Stimulated activated CD8-positive, alpha-beta memory T cell treated with anti-CD3 and anti-CD28 coated beads, Interleukin-4, amount 100 ng/mL, for 24 hours (primary cell): Measurements from ENCODE around the gene KRTAP19-1.
"Not testable (repeated sequence)": the region's sequence is repeated elsewhere in the genome, so short reads cannot be mapped to it uniquely, and the experiment has no call there.

Source experiments
- DNase-seq: peaks from one replicate; pipeline ENCODE4 v3.0.0-alpha.2; 2020; ENCODE audit warnings: low read depth

Gene KRTAP19-1

DNA sequence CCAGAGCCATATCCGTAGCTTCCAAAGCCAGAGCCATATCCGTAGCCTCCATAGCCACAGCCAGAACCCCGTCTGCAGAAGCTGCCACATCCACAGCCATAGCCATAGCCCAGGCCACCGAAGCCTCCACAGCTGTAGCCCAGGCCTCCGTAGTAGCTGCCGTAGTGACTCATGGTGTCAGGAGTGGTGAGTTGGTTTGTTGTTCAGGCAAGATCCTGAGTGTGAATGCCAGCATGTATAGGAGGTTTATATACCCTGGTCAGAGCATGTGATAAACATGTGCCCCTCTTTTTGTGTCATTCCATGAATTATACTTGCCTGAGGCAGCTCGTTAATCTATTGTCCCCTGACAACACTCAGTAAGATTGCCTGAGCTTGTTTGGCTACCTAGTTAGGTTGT is at the start of gene KRTAP19-1:
TSS of gene KRTAP19-1 (minus strand) at position 223 of the 400 bp plus-strand sequence. CDS start at position 173, 50 bp downstream.
- DNase-seq, result no peak

DNA sequence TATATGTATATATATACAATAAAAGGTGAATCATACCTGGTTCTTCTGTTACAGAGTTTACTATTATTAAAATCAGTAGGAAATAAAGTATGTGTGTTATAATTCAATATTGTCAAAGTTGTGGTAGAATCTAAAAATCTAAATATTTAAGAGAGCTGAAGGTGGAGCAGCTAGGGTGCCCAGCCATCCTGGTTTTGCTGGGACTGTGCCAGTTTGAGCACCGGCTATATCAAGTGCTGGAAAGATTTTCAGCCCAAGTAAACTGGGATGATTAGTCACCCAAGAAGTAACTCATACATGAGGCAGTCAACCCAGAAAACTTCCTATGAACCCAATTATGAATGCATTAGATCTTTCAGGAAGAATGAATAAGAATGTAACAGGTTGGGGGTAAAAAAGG is 38.7 kb upstream of the KRTAP19-1 start:
- DNase-seq, result no peak

DNA sequence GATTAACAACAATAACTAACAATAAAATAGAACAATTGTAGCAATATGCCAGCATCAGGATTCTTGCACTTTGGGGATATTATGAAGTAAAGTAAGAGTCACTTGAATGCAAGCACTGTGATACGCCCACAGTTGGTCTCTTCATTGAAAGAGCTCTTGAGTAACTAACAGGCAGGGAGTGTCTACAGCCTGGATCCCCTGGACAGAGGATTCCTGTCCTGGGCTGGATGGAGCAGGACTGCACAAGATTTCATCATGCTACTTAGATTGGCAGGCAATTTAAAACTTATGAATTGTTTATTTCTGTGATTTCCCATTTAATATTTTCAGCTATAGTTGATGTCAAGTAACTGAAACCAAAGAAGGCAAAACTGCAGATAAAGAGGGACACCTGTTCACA is 35.5 kb upstream of the KRTAP19-1 start:
- DNase-seq, result no peak

DNA sequence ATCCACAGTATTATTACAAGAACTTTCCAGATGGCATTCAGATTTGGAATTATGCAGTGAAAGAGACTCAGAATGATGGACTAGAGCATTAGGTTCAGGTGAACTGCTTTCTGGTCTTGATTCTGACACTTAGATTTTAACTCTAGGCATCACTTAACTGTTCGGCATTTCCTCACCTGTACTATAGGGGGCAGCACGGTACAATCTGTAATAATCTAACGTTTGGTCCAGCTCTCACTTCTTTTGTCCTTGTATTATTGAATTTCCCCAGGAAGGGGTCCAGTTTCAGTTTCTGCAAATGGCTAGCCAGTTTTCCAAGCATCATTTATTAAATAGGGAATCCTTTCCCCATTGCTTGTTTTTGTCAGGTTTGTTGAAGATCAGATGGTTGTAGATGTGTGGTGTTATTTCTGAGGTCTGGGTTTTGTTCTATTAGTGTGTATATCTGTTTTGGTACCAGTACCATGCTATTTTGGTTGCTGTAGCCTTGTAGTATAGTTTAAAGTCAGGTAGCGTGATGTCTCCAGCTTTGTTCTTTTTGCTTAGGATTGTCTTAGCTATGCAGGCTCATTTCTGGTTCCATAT is 25.5 kb upstream of the KRTAP19-1 start:
- DNase-seq, result not testable (repeated sequence)

DNA sequence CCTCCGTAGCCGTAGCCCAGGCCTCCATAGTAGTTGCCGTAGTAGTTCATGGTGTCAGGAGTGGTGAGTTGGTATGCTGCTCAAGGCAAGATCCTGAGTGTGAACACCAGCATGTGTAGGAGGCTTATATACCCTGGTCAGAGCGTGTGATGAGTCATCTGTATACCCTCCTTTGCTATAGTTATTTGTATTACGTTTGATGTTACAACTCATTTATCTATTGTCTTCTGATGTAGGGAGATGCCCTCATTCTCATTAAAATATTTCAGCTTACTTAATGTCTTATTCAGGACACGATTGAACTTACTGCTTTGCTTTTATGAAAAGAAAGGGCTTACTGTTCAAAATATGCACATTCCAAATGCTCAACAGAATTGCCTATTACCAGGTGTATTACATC is 21.9 kb upstream of the KRTAP19-1 start, which contains the start of gene KRTAP19-5:
TSS of gene KRTAP19-5 (minus strand) at position 101 of the 400 bp plus-strand sequence. CDS start at position 50, 51 bp downstream.
- DNase-seq, result no peak

DNA sequence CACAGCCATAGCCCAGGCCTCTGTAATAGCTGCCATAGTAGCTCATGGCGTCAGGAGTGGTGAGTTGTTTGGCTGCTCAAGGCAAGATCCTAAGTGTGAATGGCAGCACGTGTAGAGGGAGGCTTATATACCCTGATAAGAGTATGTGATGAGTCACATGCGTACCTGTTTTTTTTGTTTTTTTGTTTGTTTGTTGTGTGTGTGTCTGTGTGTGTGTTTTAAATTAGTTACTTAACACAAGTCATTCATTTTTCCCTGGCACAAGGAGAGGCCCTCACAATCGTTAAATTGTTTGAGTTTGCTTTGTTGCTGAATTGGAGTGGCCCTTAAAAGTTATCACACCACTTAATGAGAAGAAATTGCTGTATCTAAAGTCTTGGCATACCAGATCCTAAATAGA is 16.9 kb upstream of the KRTAP19-1 start, which contains the start of gene KRTAP19-4:
TSS of gene KRTAP19-4 (minus strand) at position 101 of the 400 bp plus-strand sequence. CDS start at position 46, 55 bp downstream.
- DNase-seq, result no peak

DNA sequence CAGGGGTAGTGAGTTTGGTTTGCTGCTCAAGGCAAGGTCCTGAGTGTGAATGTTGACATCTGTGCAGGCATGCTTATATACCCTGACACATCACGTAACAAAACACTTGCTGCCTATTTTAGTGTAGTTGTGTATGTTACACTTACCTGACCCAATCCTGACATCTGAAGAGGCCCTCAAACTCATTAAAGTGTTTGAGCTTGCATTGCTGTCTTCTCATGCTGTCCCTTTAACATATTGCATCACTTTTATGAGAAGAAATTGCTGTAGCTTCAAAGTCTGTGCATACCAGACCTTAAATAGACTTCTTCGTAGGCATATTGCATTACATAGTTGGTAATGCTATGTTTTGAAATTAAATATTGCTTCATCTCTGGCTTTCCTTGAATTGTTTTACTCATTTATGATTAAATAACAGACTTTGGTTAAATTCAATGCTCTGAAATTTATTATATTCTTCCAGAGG is 11.8 kb upstream of the KRTAP19-1 start, which contains the start of gene KRTAP19-3:
TSS of gene KRTAP19-3 (minus strand) at position 51 of the 466 bp plus-strand sequence. CDS start 56 bp downstream, outside the sequence.
- no peak for DNase-seq

DNA sequence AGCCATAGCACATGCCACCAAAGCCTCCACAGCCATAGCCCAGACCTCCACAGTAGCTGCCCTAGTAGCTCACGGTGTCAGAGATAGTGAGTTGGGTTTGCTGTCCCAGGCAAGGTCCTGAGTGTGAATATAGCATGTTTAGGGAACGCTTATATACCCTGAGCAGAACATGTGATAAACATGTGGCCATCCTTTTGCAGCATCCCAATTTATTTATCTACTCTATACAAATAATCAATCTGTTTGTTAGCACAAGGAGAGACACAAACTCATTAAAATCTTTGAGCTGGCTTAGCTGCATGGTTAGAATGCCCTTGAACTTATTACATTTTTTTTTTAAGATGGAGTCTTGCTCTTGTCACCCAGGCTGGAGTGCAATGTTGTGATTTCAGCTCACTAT is 7.2 kb upstream of the KRTAP19-1 start, which contains the start of gene KRTAP19-2:
TSS of gene KRTAP19-2 (minus strand) at position 101 of the 400 bp plus-strand sequence. CDS start at position 13, 88 bp downstream.
- DNase-seq, result no peak

DNA sequence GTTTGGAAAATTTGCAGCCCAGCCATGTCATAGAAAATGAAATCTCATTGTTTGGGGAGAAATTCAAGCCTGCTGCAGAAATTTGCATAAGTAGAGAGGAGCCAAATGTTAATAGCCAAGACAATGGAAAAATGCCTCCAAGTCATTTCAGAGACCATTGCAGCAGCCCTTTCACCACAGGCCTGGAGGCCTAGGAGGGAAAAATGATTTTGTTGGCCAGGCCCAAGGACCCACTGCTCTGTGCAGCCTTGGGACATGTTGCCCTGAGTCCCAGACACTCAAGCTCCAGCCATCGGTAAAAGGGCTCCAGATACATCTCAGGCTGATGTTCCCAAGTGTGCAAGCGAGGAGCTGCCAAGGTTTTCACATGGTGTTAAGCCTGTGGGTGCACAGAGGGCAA is 6.0 kb upstream of the KRTAP19-1 start:
- DNase-seq, result no peak

DNA sequence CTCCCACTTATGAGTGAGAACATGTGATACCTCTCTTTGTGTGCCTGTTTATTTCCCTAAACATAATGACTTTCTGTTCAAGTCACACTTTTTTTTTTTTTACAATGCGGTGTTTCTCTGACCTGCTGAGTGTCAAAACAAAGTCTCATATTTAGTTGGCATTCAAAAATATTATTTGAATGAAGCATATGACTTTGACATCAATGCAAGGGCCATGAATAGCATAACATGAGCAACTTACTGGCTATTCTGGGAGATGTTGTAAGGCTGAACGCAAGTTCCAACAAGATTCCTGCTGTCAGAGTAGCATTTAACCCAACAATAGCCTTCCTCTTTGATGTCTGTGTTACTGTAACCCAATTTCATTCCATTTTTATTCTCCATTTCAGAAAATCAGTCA is 2.0 kb upstream of the KRTAP19-1 start:
- DNase-seq, result no peak

DNA sequence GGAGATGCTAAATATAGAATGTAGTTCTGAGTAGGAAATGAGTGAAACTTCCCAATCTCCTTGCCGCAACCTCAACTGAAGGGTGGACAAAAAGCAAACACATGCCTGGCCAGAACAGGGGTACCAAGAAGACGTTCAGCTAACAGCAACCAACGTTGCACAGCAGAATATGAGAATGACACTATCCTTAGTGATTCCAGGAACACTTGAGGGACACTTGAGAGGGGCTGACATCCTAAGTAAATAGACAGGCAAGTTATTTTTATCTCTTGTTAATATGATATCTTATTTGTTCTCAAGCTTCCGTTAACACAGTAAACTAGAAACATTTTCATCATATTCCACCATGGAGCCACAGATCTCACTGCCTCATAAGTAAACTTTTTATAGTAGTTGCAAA is 908 bp downstream of the KRTAP19-1 start:
- no peak for DNase-seq

DNA sequence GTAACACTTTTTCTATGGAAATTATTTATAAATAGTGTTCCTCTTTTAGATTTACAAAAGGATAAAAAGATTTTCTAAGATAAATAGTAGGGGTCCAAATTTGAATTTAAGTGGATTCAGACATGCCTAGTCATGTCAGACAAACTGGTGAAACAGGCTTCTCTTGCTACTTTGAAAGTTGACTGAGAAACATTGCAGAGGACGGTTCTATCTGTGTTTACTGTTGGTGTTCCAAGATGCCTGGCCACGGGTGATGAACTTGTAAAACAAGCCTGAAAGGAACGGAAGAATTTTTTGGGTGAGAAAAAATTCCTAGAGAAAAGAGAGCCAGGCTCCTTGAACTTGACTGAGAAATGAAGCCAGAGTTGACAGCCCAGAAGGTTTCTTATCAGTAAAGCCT is 2.2 kb downstream of the KRTAP19-1 start:
- DNase-seq, result no peak

DNA sequence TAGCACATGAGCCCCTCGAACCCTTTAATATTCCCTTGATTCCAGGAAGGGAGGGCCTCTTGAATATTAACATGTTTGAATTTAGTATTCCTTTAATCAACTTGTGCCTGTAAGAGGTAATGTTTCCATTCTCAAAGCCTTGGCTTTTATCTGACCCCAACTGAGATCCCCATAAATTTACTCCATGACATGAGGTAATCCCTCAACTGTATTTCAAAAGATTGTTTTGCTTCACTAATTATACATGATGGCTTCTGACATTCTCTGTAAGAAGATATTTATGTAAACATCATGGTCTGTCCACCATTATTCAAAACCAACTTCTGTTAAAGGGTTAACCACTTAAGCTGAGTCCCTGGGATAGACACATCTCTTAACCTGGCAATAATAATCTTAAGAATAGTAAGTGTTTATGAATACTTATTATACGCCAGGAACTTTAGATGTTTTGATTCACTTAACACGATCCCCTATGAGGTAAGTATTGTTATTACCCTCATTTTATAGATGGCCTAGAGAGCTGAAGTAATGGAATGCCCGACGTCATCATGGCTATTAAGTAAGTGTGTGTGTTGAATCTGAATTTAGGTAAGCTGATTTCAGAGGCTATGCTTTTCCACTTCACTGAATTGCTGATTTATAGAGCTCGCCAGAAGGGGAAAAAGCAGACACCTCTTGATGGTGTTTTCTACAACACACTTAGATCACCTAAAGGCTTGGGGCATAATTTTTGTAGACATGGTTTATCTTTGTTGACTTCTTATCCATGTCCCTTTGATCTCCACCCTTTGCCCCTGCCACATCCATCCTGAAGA is 11.1 kb downstream of the KRTAP19-1 start:
- DNase-seq, result no peak

DNA sequence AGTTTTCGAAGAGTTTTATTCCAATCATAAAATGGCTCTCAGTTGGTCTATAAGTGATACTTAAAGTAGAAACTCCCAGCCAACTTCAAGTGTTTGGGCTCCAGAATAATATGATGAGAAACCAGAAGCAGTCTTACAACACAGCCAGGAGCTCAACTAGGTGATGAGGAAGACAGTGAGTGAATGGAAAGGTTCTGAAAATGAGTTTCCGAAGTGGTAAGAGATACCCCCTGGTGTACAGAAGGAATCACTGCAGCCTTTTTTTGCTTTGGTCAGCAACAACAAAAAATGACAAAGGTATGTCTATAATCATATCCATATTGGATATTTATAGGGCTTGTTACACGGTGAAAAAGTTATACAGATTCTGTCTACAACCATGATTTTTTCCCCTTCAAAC is 16.5 kb downstream of the KRTAP19-1 start:
- no peak for DNase-seq

DNA sequence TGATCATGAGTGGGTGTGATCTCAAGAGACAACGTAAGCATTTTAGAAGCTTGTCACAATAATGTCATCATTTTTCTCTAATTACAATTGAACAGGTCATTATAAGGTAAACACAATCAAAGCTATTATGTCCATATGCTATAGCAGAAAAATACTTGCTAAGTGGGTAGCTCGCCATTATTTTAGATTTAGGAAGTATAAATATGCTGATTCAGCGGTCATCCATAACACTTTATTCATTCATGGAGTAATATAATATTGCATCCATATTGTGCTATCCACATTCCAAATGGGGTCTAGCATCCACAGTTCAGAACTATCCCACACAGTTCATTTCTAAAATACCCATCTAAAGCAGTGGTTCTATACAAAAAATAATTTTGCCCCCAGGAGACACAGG is 31.7 kb downstream of the KRTAP19-1 start:
- no peak for DNase-seq

DNA sequence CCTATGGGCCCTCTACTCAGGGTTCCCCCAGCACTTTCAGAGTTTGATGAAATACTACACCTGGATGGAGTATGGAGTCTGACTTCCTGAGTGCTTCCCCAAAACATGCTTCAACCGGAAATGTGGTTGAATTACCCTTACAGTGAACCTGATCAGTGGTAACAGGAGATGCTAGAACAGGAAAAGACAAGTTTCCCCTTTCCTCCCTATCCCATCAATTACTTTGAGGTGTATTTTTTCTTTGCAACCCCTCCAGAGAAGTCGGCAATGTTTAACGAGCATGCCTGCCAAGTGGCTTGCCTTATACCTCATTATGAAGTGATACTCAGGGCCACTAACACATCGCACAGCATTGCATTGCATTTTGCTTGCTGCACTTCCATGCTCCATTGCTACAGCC is 33.1 kb downstream of the KRTAP19-1 start:
- no peak for DNase-seq

DNA sequence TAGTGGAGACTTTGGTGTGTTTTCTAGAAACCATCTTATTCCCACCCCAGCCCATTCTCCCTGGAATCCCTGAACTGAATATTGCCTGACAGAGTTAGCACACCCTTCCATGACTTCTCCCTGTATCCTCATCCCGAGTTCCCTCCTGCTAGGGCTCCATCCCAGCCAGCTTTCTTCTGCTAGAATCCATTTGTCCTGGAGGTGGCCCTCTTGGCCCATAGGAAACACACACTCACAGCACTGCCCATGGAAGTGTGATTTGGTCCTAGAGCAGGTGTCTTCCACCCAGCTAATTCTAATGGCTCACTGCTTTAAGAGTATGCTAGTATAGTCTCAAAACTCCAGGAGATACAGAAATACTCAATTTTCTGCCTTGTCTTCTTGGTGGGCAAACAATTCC is 36.0 kb downstream of the KRTAP19-1 start:
- DNase-seq, result no peak

DNA sequence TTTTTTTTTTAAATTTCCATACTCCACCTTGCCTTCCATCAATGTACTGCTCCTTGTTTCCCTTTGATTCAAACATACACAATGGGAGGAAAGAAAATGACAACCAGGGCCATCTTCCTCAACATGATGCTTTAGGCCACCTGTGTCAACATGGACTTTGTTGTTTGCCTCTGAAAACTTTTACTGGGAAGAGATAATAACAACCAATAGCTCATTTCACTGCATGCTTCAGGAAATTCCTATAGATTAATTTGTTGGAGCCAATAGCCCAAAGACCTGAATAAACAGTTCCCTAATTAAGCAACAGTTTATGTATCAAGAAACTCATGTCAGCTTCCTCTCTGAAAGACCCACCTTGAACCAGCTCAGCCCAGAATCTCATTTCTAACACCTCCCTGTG is 36.9 kb downstream of the KRTAP19-1 start:
- DNase-seq, result no peak

DNA sequence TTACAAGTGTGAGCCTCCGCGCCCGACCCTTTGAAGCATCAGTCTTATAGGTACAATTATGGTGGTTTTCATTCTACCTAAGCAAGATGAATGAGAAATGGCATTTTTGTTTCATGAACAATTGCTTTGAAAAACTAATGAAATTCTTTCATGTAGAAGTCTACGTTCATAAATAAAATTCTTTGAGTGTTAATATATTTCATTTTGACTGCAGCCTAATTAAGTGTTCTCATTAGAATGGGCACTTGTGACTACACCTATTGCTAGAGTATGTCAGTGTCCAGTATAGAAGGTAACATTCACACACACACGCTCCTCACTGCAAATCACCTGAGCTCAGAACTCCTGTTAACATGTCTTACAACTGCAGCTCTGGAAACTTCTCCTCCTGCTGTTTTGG is 40.2 kb downstream of the KRTAP19-1 start, which contains the start of gene KRTAP15-1:
TSS of gene KRTAP15-1 (plus strand) at position 301 of the 400 bp plus-strand sequence. CDS start at position 354, 53 bp downstream.
- no peak for DNase-seq

DNA sequence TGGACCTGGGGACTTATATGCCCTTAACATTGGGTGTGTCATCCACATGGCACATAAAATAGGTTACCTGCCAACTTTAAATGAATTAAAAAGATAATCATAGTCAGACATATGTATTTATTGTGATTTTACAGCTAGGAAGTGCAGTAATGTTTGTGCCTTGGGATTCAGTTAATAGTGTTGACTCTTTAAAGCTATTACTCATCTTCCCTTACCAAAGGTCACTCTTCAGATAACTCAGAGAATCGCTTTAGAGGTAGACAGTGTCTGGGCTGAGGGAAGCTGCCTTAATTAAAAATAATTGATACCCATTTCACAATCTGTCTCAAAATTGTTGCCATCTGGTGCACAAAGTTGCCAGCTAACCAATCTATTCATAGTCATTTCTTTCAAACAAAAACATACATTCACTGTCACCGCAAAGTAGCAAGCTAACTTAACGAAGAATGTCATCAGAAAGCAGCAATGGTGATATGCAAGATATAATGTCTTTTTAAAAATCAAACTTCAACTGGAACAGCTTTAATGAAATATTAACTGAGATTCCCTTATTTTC is 43.1 kb downstream of the KRTAP19-1 start:
- DNase-seq, result no peak

DNA sequence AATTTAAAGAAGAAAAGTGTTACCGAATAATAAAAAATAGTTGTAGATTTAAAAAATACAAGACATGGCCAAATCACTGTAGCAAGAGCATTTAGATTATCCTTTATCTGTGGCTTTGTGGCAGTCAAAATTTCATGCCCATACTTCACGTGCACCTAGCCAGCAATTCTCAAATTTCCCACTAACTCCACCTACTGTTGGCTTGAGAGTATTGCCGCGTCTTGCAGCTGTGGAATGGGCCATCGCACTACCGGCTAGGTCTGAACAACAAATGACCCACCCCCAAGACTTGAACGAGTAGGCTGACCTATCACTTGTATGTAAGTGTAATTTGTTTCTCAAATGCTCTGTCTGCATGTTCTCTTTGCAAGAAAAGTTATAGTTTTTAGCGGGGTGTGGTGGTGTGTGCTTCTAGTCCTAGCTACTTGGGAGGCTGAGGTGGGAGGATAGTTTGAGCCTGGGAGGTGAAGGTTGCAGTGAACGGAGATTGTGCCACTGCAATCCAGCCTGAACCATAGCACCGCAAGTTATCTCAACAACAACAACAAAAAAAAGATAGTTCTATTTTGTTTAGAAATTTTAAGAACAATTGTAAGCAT is 46.0 kb downstream of the KRTAP19-1 start:
- no peak for DNase-seq

DNA sequence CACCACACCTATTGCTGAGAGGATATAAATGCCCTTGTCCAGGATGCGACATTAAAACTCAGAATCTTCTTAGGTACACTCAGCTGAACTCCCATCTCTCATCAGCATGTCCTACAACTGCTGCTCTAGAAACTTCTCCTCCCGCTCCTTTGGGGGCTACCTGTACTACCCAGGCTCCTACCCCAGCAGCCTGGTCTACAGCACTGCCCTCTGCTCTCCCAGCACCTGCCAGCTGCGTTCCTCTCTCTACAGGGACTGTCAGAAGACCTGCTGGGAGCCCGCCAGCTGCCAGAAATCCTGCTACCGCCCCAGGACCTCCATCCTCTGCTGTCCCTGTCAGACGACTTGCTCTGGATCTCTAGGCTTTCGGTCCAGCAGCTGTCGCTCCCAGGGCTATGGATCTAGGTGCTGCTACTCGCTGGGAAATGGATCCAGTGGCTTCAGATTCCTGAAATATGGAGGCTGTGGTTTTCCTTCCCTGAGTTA is 50.0 kb downstream of the KRTAP19-1 start, which contains the start of gene KRTAP13-4:
TSS of gene KRTAP13-4 (plus strand) at position 51 of the 486 bp plus-strand sequence. CDS start at position 107, 56 bp downstream.
- no peak for DNase-seq
